RWPE1 (cell line): ENCODE measurements around the gene TUT1.

Source experiments
- CTCF ChIA-PET: fragments of 350-600 bp; sonication (Branson Sonifier 250); formaldehyde crosslinking; extraction: SDS; loops from one replicate; lab custom pipeline; 2021; lab: Yijun Ruan, JAX
- POLR2A ChIA-PET: fragments of 400-600 bp; formaldehyde crosslinking; extraction: SDS; loops from one replicate; lab custom pipeline; 2020; ENCODE audit warnings: antibody characterized with exemption; ENCODE audit not compliant: low non-redundant PET; lab: Yijun Ruan, JAX
- DNase-seq: peaks from one replicate; pipeline ENCODE4 v3.0.0; 2012; ENCODE audit warnings: low spot score
- H3K27ac ChIP-seq: fragments of 450-650 bp; 2 replicates; pipeline ENCODE4 v1.5.1; 2017
- TF ChIP-seq, protein P1 (sequence below): fragments of 450-650 bp; conservative IDR thresholded peaks from 2 replicates; pipeline ENCODE4 v1.5.1; 2017; ENCODE audit warnings: low read depth, mild to moderate bottlenecking

The TUT1 gene

DNA sequence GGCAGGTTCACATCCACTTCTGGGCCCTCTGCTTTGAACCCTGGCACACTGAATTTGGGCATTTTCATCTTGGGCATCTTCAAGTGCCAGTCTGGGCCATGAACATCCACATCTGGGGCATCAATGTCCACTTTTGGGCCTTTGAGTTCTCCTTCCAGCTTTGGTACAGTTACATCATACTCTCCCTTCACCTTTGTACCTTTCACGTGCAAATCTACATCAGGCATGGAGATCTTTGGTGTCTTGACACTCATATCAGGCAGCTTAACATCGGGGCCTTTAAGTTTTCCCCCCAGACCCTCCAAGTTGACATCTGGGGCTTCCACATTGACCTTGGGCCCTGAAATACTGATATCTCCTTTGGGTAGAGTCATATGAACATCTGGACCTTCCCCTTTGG lies 59.2 kb downstream of the TUT1 start:
- TF ChIP-seq, protein P1, sequence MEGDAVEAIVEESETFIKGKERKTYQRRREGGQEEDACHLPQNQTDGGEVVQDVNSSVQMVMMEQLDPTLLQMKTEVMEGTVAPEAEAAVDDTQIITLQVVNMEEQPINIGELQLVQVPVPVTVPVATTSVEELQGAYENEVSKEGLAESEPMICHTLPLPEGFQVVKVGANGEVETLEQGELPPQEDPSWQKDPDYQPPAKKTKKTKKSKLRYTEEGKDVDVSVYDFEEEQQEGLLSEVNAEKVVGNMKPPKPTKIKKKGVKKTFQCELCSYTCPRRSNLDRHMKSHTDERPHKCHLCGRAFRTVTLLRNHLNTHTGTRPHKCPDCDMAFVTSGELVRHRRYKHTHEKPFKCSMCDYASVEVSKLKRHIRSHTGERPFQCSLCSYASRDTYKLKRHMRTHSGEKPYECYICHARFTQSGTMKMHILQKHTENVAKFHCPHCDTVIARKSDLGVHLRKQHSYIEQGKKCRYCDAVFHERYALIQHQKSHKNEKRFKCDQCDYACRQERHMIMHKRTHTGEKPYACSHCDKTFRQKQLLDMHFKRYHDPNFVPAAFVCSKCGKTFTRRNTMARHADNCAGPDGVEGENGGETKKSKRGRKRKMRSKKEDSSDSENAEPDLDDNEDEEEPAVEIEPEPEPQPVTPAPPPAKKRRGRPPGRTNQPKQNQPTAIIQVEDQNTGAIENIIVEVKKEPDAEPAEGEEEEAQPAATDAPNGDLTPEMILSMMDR: no peak
- H3K27ac ChIP-seq: no peak overlapping the region
- POLR2A ChIA-PET: no interaction called here
- no peak for DNase-seq
- CTCF ChIA-PET: no interaction called here
